ENCODE data around the gene TGIF2.
"Not testable (repeated sequence)": the region's sequence is repeated elsewhere in the genome, so short reads cannot be mapped to it uniquely, and the experiment has no call there.

The TGIF2 gene

DNA sequence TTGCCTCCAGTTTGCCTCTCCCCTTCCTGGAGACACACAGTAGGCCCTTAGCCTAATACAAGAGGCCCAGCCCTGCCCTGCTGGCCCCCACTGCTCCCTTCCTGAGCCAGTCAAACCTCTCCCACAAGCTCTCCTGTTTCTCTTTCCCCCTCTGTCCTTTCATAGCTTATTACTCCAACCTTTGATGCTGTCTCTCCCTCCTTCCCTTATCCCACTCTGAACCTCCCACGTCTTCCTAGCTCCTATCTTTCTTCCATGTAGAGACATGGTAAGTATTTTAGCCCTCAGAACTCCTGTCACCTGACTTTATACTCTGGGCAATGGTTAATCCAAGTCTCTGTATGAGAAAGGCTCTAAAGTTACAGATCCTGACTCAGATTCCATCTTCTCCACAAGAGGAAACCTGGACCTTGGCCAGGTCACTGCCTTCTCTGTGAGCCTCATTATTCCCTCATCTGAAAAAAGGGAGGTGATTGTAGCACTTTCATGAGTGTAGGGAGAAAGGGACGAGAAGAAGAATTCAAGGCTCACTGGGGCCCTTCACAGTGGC is 6.7 kb downstream of the TGIF2 start:
- DNase-seq = no peak

DNA sequence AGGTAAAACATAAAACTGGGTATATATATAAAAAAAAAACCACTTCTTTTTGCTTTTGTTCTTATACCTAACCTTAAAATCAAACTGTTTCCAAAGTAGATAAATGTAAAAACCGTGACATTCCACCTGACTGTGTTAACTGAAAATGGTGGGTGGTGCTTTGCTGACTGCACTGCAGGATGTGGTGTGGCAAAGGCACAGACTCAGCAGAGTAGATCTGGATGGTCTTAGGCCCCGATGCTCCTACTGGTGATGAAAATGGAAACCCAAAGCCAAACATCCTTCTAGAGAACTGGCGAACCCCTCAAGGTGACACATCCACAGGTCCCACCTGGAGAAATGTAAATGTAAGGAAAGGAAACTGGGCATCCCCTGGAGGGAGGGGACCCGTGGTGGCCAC is 8.9 kb downstream of the TGIF2 start:
- no peak for DNase-seq

DNA sequence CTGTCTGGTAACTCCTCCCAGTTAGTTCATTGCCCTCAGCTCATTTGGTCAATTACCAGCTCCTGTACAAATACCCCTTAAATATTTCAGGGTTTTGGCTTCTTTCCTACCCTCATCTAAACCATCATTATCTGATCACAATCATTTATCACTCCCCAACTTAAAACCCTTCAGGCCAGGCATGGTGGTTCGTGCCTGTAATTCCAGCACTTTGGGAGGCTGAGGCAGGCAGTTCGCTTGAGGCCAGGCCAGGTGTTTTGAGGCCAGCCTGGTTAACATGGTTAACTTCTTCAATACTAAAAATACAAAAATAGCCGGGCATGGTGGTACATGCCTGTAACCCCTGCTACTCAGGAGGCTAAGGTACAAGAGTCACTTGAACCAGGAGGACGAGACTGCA is 9.4 kb downstream of the TGIF2 start:
- DNase-seq = no peak

DNA sequence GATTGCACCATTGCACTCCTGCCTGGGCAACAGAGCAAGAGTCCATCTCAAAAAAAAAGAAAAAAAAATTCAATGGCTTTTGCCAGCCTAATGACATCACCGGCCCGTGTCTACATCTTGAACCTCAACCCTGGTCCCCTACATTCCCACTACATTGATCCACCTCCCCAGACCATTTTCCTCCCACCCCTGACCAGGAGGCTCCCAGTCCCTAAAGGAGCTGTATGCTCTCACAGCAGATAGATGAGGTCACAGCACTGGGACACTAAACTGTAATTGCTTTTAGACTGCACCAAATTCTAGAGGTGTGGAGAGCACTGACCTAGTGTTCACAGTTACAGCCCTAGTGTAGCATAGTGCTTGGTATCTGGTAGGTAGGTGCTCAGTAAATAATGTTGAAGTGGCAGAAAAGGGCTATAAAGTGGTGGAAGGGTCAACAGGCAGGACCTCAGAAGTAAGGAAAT is 10.7 kb downstream of the TGIF2 start:
- DNase-seq = no peak

DNA sequence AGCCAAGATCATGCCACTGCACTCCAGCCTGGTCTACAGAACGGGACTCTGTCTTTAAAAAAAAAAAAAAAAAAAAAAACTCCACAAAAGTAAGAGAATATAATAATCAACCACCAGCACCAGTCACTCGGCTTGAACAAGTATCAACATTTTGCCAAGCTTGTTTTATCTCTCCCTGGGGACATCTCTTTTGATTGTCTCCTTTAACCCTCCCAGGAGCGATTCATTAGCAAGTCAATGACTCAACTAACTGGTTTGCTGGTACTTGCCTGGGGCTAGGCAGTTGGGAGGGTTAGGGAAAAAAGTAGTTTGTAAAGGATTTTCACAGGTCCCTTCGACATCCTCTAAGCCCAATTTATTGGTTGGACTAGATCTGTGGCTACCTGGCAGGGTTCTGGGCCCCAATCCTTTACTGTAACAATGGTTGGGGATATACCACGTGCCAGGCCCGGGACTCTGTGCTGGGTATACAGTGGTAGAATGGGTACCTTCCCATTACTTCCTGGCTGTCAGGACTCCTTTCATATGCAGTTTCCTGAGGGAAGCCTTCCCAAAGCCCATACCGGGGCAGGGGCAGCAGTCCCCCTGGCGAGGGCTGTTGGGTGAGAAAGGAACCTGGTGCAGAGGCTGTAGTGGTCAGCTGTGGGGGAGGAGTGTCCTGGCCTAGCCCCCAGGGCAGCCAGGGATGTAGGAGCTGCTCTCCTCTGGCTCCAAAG is 12.2 kb downstream of the TGIF2 start:
- peak; percentile 80 for DNase-seq

DNA sequence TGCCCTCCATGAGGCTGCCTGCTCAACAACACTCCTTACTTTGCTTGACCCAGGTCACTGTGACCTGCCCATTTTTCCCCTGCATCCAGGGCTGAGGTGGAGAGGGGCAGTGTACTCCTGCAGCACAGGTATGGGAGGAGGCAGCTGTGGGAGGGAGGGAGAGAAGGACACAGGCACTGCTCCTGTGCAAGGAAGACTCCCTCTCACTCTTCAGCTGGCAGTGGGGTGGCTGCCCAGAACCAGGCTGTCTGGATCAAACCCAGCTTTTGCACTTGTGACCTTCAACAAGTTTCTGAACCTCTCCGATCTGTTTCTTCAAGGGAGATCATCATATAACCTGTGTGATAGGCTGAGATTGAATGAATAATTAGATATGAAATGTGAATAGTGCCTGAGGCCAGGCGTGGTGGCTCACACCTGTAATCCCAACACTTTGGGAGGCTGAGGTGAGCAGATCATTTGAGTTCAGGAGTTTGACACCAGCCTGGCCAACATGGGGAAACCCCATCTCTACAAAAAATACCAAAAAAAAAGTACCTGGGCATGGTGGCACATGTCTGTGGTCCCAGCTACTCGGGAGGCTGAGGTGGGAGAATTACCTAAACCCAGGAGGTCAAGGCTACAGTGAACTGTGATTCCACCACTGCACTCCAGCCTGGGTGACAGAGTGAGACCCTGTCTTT is 14.1 kb downstream of the TGIF2 start:
- no peak for DNase-seq

DNA sequence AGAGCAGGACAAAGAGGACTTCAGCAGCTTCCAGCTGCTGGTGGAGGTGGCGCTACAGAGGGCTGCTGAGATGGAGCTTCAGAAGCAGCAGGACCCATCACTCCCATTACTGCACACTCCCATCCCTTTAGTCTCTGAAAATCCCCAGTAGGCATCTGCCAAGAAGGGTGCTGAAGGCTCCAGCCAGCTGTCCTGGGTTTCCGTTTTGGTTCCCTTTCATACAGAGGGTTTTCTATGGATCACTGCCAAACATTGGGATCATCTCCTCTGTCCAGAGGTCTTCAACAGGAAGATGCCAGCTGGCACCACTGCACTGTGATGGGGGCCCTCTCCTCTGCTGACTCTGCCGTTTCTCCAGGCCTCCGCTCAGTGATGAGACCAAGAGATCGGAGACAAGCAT is 17.9 kb downstream of the TGIF2 start:
- no peak for DNase-seq

DNA sequence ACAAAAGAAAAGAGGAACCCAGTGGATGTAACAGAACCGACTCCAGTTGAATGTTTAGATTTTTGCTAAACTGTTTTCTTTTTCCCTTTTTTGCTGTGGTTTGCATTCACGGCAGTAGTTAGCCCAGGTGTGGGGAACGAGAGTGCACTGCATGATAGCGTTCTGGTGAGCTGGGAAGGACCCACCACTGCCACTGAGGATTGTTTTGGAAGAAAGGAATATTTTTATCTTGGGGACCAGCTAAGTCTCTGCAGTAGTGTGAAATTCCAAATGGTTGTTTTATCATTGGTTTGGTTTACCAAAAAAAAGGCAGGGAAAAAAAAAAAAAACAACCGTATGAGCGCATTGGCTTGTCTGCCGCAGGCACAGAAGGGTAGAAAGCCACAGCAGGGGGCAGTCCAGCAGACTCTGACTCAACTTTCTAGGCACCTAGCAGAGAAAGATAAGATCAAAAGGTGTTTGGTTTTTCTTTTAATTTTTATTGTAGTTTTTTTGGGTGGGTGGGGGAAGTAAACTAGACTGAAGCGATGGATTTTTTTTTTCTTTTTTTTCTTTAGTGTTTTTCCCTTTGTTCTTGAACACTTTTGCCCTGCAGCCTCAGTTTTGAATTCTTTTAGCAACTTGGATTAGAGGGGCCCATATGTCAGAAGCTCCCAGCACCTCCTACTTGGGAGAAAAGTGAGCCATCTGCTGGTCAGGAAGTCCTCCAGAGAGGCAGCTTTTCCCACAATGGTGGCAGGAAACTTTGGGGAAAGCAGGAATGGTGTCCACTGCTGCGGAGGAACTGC is 18.7 kb downstream of the TGIF2 start:
- no peak for DNase-seq

DNA sequence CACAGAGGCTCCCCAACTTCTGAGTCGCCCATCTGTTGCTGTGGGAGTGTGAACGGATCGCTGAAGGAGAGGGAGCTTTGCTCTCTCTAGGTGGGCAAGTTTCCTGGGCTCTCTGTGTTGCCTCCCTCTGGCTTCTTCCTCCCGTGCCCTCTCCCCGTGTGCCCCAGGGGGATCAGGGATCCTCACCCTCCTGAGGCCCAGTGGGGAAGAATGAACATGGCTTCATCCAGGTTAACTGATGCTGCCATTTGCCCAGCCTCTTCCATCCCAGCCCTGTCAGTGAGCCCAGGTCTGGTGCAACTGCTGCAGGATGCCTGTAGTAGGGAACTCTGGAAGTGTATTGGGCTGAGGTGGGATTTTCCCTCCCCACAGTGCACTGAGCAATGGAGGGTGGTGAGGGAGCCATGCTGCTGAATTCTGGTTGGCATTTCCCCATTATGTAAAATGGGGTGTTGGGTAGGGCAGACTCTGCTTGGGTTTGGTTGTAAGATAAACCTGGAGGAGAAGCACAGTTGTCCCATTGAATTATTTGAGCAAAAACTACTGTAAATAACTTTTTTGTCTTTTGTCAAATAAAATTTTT is 20.0 kb downstream of the TGIF2 start:
- no peak for DNase-seq

DNA sequence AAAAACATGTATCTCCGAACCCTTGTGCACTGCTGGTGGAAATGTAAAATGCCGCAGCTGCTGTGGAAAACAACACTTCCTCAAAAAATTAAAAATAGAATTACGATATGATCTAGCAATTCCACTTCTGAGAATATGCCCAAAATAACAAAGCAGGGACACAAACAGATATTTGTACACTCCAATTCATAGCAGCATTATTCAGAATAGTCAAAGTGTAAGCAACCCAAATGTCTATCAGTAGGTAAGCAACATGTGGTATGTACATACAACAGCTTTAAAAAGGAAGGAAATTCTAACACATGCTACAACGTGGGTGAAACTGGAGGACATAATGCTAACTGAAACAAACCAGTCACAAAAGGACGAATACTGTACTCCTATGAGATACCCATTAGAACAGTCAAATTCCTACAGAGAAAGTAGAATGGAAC is 26.5 kb downstream of the TGIF2 start:
- DNase-seq = no peak

DNA sequence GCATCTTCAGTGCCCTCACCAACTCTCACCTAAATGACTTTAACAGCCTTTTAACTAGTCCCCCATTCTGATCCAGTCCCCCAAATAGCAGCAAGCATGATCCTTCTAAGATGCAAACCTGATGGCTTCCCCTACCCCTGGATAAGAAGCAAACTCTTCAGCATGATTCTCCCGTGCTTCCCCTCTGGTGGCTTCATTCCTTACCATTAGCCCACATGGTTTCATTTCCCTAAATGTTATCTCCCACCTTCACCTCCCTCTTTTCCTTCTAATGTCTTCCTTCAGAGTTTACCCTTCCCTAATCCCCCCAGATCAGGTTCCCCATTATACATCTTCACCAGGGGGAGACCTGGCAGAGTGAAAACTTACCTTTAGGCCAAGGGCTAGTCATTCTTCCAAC is 28.1 kb downstream of the TGIF2 start:
- no peak for DNase-seq

DNA sequence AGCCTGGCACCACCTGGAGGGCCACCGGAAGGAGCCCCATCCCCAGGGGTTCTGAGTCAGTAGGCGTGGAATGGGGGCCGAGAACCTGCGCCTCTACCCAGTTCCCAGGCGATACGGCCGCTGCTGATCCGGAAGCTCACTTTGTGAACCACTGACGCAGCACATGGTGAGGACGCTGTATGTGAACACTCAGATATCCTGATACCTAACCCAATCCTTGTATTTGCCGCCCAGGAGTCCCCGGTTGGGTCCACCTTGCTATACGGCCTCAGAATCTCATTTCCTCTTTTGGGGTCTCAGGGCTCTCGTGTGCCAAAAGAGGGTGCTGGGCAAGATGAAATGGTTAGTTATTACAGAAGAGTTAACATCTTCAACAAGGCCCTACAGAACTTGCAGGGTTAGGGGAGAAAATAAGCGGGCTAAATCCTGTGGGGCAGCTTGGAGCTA is 31.6 kb downstream of the TGIF2 start:
- peak; percentile 49 for DNase-seq

DNA sequence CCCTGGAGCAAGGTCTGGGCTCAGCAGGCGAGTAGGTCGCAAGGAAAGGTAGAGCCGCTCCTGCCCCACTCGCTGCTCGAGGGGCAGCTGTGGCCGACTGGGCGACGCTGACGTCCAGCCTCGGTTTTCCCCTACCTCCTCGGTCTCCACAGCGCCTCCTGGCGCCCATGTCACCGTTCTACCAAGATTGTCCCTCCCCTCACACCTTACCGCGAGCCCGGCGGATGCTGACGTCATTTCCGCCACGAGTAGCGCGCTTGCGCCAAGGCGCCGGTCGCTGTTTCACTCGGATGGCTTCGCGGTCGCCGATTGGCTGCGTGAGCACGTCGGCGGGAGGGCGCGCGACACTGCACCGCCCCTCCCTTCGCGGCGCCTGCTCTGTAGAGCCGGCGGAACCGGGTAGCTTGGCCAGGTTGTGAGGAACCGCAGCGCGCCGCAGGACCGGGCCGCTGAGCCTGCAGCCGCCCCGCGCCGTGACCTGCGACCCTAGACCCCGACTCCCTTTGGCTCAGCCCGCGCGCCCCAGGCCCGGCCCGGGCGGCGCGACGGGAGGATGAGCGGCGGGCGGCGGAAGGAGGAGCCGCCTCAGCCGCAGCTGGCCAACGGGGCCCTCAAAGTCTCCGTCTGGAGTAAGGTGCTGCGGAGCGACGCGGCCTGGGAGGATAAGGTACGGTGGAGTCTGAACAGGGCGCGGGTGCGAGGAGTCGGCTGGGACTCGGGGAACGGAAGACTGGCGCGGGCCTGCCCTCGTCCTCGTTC is 32.2 kb downstream of the TGIF2 start, which contains the start of gene RAB5IF:
RAB5IF (plus strand) TSS at position 381 of the 759 bp plus-strand sequence; CDS start at position 554, 173 bp downstream.
- peak; percentile 97 for DNase-seq

DNA sequence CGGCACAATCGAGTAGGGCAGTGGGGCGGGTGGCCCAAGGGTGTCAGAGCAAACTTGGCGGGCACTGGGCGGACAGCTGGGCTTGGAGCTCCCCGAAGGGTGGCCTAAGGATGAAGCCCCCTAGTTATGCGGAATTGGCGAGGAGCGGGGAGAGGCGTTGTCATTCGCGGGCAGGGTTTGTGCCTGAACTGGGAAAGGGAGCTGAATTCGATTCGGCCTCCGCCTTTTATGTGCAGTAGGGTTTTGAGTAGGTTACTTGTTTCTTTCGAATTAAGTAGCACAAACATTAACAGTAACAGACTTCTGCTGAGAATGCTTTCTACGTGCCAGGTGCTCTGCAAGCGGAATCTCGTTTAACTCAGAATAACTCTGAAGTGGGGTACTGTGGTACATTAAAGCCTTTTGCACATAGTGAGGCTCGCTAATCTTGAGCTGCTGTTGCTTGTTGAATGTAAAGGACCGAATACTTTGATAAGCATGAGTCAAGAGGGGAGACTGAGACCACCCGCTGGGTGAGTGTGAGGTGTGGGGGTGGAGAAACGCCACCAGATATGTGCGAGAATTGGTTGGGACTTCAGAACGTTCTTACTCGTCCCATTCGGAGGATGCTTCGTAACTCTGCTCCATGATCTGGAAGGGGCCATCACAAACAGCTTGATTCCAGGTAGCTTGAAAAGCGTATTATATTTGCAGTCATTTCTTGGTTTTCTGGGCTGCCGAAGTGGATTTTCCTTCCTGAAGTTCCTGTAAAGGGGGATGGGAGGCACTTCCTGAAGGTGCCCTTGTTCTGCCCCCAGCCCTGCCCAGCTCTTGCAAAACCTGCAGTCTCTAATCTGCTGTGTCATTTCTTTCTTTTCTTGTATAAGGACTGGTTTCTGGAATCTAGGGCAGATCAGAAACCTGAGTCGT is 33.0 kb downstream of the TGIF2 start:
- DNase-seq = no peak

DNA sequence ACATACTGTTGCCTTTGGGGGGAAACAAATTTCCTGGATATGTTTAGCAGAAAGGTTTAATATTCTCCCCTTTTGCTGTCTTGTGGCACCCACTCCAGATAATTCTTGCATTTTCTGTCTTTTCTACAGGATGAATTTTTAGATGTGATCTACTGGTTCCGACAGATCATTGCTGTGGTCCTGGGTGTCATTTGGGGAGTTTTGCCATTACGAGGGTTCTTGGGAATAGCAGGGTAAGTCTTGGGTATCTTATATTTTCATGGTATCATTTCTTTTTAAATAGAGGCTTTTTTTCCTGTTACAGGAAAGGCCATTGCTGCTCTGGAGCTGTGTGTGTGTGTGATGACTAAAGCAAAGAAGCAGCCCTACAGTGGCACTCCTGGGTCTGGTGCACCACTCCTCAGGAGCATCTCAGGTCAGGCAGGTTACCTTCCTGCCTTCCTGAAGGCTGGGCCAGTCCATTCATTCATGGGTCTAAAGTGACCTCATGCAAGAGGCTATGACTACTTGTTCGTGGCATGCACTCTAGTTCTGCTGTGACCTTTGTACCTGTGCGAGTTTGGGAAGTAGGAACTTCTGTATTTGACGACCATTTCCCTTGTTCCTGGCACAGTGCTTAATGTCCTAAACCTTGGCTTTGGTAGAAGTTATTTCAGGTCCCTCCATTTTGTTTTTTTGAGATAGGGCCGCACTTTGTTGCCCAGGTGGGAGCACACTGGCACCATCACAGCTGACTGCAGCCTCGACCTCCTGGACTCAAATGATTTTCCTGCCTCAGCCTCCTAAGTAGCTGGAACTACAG is 34.4 kb downstream of the TGIF2 start:
- no peak for DNase-seq

DNA sequence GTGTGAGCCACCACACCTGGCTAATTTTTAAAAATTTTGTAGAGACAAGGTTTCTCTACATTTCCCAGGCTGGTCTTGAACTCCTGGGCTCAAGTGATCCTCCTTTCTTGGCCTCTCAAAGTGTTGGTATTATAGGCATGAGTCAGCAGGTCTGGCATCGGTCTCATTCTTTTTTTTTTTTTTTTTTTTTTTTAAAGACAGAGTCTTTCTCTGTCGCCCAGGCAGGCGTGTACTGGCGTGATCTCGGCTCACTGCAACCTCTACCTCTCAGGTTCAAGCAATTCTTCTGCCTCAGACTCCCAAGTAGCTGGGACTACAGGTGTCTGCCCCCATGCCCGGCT is 35.0 kb downstream of the TGIF2 start:
- not testable (repeated sequence) for DNase-seq

DNA sequence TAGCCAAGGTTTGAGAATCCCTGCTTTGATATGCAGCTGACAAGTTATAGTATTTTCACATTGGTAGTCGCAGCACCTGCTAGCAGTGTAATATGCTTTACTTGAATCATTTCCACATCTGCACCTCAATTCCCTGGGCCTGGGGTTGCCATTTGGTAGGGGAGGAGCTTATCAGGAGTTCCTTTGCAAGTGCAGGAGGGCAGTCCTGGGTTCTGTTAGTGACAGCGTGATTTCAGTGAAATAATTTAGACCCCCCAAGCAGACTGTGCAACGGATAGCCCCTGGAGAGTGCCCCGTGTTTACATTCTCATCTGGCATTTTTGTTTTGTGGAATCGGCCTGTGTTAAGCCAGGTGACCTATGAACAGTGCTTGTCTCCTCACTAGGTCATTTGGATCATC is 38.2 kb downstream of the TGIF2 start:
- DNase-seq = no peak

DNA sequence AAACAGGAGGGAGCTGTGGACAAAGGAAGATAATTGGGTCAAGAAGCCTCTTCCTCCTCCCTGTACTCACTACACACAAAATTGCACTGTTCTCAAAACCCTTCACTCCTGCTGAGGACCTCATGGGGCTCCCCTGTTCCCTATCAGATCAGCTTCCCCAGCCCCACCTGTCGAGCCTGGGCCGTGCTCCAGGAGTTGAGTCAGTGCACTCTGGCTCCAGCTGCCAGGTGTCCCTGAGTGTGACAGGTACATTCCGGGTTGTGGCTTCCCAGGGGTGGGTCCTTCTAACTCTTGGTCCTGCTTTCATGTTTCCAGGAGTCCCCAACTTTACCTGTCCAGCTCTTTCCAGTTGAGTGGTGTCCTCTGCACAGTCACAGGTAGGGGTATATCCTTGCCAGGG is 40.6 kb downstream of the TGIF2 start:
- DNase-seq = no peak

DNA sequence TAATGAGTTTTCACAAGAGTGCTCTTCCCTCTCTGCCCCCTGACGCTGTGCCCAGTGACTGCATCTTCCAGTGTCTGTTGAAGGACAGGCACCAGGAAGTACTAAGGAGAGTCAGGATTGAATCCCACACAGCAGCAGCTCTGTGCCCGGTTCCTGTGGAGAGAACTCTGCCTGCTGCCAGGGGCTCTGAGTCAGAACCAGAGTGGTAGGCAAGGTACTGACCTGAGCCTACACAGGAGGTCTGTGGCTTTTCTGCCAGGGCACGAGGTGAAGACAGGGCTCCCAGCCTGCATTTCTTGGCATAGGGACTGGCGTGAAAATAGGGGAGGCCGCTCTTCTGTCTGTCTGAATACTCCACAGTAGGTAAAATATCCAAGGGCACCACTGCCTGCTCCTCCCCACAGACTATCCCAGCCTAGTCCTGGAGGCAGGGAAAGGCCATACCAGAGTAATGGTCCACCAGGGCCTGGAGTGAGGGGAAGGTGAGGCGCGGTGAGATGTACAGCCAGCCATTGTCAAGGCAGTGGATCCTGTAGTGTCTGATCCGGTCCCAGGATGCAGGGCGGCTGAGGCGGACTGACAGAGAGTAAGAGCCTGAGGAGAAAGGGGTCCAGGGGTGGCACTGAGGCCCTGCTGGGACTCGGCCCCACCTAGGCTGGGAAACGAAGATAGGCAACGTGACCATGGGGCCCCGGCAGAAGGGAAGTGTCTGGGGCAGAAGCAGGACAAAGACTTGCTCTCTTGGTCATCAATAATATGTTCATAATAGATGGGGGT is 41.6 kb downstream of the TGIF2 start:
- DNase-seq = no peak

Measured in DMS153 (cell line).